Stimulated activated CD4-positive, alpha-beta T cell treated with anti-CD3 and anti-CD28 coated beads, TNF-alpha, amount 100 ng/mL, for 1 hour (primary cell): Measurements from ENCODE around the gene NAA50.

ENCODE experiments used
- DNase-seq, 3 donors: peaks; one replicate each; pipeline ENCODE4 v3.0.0-alpha.2; 2020; ENCODE audit warnings: low read depth in 3 of 3, low spot score in 1 of 3

NAA50 gene

DNA sequence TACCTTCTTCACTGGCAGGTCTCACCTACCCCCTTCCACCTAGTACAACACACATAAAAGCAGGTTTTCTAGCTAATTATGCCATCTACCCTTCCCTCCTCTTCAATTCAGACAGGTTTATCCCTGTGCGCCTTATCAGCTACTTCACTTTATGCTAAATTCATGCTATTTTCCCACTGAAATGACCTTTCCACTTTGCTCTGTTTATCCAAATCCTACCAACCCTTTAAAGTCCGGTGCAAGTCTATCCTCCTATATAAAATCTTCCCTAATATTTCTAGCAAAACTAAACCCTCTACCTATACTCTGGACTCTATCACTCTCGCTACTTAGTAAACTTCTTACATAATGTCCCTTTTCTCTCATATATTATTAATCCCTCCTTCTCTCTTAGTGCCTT is 55.6 kb downstream of the NAA50 start:
- DNase-seq: no peak

DNA sequence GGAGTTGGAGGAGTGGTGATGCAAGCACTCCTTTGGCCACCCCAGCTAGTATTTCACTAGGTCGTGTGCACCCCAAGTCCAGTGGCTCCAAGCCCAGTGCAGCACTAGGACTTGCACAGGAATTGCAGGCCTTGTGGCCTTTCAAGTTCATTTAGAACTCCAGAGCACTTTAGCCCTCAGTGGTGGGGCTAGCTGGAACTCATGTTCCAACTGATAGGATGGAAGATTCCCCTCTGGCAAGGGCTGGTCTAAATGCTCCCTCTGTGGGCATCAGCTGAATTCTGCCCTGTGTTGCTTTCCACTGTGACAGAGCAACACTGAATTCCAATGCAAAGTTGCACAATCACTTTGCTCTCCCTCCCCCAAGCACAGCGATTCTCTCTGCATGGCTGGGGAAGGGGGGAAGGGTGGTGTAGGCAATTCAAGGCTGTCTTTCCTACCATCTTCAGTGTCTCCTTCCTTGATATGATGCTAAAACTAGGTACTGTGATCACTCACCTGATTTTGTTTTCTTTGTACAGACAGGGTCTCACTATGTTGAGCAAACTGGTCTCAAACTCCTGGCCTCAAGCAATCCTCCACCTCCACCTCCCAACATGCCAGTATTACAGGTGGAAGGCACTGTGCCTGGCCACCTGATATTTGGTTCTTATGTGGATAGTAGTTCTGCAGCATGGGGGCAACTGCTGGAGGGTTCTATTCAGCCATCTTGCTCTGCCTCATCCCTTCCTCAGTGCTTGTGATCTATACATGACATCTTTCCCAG is 59.9 kb downstream of the NAA50 start:
- no peak for DNase-seq

DNA sequence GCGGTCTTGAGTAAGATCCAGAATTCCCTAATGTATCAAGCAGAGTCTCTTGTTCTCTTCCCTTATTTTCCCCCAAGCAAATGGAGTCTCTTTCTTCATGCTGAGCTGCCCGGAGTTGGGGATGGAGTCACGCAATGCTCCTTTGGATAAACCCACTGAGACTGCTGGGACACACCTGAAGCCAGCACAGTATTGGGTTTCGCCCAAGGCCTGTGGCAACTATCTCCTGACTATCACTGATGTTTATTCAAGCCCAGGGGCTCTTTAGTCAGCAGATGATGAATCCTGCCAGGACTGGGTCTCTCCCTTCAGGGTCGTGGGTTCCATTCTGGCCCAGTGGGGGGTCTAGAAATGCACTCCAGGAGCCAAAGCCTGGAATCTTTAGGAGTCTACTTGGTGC is 60.9 kb downstream of the NAA50 start:
- no peak for DNase-seq

DNA sequence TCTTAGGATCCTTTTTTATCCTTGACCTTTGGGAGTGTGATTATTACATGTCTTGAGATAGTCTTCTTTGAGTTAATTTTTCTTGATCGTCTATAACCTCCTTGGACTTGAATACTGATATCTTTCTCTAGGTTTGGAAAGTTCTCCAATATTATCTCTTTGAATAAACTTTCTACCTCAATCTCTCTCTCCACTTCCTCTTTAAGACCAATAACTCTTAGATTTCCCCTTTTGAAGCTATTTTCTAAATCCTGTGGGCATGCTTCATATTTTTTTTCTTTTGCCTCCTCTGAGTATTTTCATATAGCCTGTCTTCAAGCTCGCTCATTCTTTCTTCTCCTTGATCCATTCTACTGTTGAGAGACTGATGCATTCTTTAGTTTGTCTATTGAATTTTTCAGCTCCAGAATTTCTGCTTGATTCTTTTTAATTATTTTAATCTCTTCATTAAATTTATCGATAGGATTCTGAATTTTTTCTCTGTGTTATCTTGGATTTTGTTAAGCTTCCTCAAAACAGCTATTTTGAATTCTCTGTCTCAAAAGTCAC is 61.7 kb downstream of the NAA50 start:
- DNase-seq: no peak

DNA sequence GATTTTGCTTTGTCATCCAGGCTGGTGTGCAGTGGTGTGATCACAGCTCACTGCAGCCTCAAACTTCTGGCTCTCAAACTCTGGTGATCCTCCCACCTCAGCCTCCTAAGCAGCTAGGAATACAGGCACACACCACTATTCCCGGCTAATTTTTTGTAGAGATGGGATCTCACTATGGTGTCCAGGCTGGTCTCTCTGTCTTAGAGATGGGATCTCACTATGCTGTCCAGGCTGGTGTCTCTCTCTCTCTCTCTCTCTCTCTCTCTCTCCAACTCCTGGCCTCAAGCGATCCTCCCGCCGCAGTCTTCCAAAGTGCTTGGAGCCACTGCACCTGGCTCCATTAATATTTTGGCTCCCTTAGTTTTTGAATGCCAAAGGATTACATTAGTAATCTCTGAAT is 67.3 kb downstream of the NAA50 start:
- DNase-seq: no peak

DNA sequence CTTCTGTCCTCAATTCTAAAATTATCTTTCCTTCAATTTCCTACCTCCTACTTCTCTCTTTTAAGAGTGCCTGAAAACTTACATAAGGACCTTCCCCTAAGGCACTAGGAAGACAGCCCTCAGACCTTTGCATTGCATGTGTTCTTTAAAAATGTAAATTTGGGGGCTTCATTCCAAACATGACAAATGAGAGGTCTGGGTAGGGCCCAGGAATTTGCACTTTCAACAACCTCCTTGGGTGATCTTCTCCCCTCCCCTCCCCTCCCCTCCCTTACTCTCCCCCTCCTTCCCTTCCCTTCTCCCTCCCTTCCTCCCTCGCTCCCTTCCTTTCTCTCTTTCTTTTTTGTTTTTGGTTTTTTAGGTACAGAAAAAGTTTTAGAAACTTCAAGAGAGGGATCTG is 68.3 kb downstream of the NAA50 start:
- DNase-seq: no peak

DNA sequence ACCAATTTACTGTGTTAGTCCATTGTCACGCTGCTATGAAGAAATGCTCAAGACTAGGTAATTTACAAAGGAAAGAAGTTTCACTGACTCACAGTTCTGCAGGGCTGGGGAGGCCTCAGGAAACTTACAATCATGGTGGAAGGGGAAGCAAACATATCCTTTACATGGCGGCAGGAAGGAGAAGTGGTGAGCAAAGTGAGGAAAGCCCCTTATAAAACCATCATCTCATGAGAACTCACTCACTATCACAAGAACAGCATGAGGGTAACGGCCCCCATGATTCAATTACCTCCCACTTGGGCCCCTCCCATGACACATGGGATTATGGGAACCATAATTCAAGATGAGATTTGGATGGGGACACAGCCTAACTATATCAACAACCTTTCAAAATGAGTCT is 69.8 kb downstream of the NAA50 start:
- no peak for DNase-seq

DNA sequence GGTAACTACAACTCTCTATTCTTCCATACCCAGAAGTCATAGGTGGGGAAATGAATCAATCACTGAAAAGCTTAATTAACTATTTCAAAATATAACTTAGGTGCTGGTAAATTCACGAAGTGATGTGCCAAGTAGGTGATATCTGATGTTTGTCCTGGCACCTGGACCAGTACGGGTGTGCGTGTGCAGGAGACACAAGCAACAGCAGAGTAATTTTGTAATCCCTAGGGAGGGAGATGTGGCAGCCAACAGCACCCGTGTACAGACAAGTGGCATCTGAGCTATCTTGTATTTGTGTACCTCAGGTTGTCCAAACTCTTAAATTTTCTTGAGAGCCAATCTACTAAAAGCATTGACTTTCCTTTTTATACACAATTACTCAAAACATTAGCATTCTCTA is 72.5 kb downstream of the NAA50 start:
- DNase-seq: no peak

DNA sequence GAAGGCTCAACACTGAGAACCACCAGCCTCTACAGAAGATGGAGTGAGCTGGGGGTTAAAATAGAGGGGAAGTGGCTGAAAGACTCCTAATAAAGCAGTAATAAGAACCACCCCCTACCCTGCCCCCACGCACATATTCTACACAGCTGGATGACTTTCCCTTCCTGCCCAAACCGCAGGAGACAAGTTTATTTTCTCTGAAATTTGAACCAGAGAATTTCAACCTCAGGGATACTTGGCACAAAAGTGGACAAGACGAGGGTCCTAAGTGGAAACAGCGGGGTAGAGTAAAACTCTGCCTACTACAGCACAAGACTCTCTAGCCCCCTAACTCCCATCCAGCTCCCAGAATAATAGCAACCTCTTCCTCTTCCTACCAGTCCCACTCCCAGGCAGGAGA is 78.0 kb downstream of the NAA50 start:
- no peak for DNase-seq
